OCI-LY3 (cell line): Measurements from ENCODE around the gene TERB1.

ENCODE experiments used
- EZH2phosphoT487 ChIP-seq: fragments of 200-600 bp; shearing (Covaris generic); IDR thresholded peaks from 2 replicates; pipeline ENCODE4 v1.6.1; 2018; ENCODE audit warnings: antibody characterized with exemption, mixed run types, low read depth
- TF ChIP-seq, protein P1 (sequence below): fragments of 200-600, 300-600 bp; sonication (generic); IDR thresholded peaks from 2 replicates; pipeline ENCODE4 v1.5.1; 2014; ENCODE audit warnings: antibody characterized with exemption, low read length, low read depth

DNA sequence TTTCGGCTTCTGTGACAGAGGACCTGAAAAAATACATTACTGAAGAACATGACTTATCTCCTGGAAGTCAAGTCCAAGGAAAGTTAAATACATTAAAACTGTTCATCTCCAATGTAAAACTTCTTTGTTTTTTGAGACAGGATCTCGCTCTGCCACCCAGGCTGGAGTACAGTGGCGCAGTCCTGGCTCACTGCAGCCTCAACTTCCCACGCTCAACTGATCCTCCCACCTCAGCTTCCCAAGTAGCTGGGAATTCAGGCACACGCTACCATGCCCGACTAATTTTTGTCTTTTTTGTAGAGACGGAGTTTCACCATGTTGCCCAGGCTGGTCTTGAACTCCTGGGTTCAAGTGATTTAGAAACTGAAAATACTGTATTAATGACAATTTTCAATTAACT is 9.7 kb upstream of the TERB1 start:
- TF ChIP-seq, protein P1, sequence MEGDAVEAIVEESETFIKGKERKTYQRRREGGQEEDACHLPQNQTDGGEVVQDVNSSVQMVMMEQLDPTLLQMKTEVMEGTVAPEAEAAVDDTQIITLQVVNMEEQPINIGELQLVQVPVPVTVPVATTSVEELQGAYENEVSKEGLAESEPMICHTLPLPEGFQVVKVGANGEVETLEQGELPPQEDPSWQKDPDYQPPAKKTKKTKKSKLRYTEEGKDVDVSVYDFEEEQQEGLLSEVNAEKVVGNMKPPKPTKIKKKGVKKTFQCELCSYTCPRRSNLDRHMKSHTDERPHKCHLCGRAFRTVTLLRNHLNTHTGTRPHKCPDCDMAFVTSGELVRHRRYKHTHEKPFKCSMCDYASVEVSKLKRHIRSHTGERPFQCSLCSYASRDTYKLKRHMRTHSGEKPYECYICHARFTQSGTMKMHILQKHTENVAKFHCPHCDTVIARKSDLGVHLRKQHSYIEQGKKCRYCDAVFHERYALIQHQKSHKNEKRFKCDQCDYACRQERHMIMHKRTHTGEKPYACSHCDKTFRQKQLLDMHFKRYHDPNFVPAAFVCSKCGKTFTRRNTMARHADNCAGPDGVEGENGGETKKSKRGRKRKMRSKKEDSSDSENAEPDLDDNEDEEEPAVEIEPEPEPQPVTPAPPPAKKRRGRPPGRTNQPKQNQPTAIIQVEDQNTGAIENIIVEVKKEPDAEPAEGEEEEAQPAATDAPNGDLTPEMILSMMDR = no peak
- no peak for TF ChIP-seq EZH2phosphoT487
